H1 (cell line): ENCODE data around the gene FZD8. TPM values are rescaled to one million over a fixed set of nuclear protein-coding genes. Genes with fewer than 3 reads are reported as not detected.

Experiments
- CTCF ChIA-PET: fragments of 300-600 bp; sonication (Branson Sonifier 250); formaldehyde crosslinking; loops from one replicate; lab custom pipeline; 2021; ENCODE audit not compliant: partially characterized antibody; lab: Charles Lee
- POLR2A ChIA-PET: fragments of 300-600 bp; sonication (Branson Sonifier 250); formaldehyde crosslinking; loops from one replicate; lab custom pipeline; 2021; ENCODE audit warnings: inconsistent platforms; ENCODE audit not compliant: partially characterized antibody; lab: Charles Lee
- DNase-seq, 2 experiments: peaks; one replicate each; pipeline versions ENCODE4 v3.0.0 to v3.0.0-alpha.2; 2010 to 2022; ENCODE audit warnings: low spot score in 2 of 2, low read depth in 1 of 2, mixed read lengths in 1 of 2
- FAIRE-seq: peaks from 2 replicates; lab custom pipeline; 2011; peaks lifted over from hg19 to GRCh38; lab: Jason Lieb, UNC
- H2AFZ ChIP-seq: 2 replicates; pipeline ENCODE4 v1.8.1; 2012; ENCODE audit warnings: low read length, inconsistent platforms
- H2AK5ac ChIP-seq: 2 replicates; pipeline ENCODE4 v1.6.1; 2013; ENCODE audit warnings: low read depth, low read length
- H2BK120ac ChIP-seq: replicated peaks from 2 replicates; pipeline ENCODE3; 2013; ENCODE audit warnings: low read depth, low read length, inconsistent platforms
- H2BK12ac ChIP-seq: 2 replicates; pipeline ENCODE4 v1.6.1; 2013; ENCODE audit warnings: low read depth, low read length
- H2BK15ac ChIP-seq: 2 replicates; pipeline ENCODE4 v1.6.1; 2013; ENCODE audit warnings: low read length
- H2BK20ac ChIP-seq: 2 replicates; pipeline ENCODE4 v1.6.1; 2013; ENCODE audit warnings: low read length
- H2BK5ac ChIP-seq: 2 replicates; pipeline ENCODE4 v1.6.1; 2013; ENCODE audit warnings: low read depth, low read length
- H3K14ac ChIP-seq: 2 replicates; pipeline ENCODE4 v1.6.1; 2013; ENCODE audit warnings: inconsistent platforms; ENCODE audit not compliant: insufficient read length
- H3K18ac ChIP-seq: 2 replicates; pipeline ENCODE4 v1.6.1; 2013; ENCODE audit warnings: low read length; ENCODE audit errors: extremely low read depth
- H3K23ac ChIP-seq: 2 replicates; pipeline ENCODE4 v1.6.1; 2013; ENCODE audit warnings: inconsistent platforms; ENCODE audit not compliant: insufficient read length
- H3K23me2 ChIP-seq: 2 replicates; pipeline ENCODE4 v1.6.1; 2013; ENCODE audit warnings: low read depth, low read length
- H3K27ac ChIP-seq: 2 replicates; pipeline ENCODE4 v1.6.1; 2011; ENCODE audit warnings: low read depth, low read length, inconsistent platforms
- H3K27me3 ChIP-seq, 4 experiments: replicated peaks in 1 of 4; 1 replicate in 1 of 4; 2 replicates in 3 of 4; pipeline versions ENCODE4 v1.6.1 to v1.8.1; 2011 to 2013; ENCODE audit warnings: low read length in 3 of 4, mild to moderate bottlenecking in 3 of 4, inconsistent platforms in 2 of 4, mixed read lengths in 2 of 4, moderate library complexity in 1 of 4; ENCODE audit not compliant: control insufficient read depth in 3 of 4, insufficient read depth in 3 of 4; ENCODE audit errors: extremely low read depth in 1 of 4
- H3K36me3 ChIP-seq, 4 experiments: 2 replicates each; pipeline versions ENCODE4 v1.6.1 to v1.8.1; 2011 to 2013; ENCODE audit warnings: mild to moderate bottlenecking in 4 of 4, low read length in 3 of 4, moderate library complexity in 2 of 4, control low read depth in 1 of 4, inconsistent platforms in 1 of 4; ENCODE audit not compliant: insufficient read depth in 4 of 4, control insufficient read depth in 2 of 4
- H3K4ac ChIP-seq: replicated peaks from 2 replicates; pipeline ENCODE3; 2013; ENCODE audit warnings: low read length, low read depth, mixed read lengths, inconsistent platforms; ENCODE audit not compliant: insufficient read length
- H3K4me1 ChIP-seq, 4 experiments: replicated peaks in 1 of 4; 1 replicate in 1 of 4; 2 replicates in 3 of 4; pipeline versions ENCODE4 v1.6.1 to v1.8.1; 2011 to 2013; ENCODE audit warnings: low read length in 3 of 4, inconsistent platforms in 2 of 4, mixed read lengths in 1 of 4; ENCODE audit not compliant: insufficient read depth in 4 of 4, control insufficient read depth in 3 of 4
- H3K4me2 ChIP-seq, 2 experiments: 2 replicates each; pipeline versions ENCODE4 v1.6.1 to v1.8.1; 2011 to 2013; ENCODE audit warnings: low read depth in 2 of 2, low read length in 2 of 2, control low read depth in 1 of 2, inconsistent platforms in 1 of 2, mild to moderate bottlenecking in 1 of 2; ENCODE audit not compliant: insufficient read depth in 1 of 2
- H3K4me3 ChIP-seq, 4 experiments: fragments of 200-600, 300-600 bp in 1 of 4; sonication (generic), shearing (Covaris generic), sonication (Bioruptor Twin) in 1 of 4; 2 replicates each; pipeline versions ENCODE4 v1.5.1 to v1.8.1; 2011 to 2016; ENCODE audit warnings: low read length in 4 of 4, low read depth in 3 of 4, control low read depth in 2 of 4, inconsistent platforms in 2 of 4, mild to moderate bottlenecking in 2 of 4, mixed read lengths in 1 of 4, moderate library complexity in 1 of 4; ENCODE audit not compliant: insufficient read depth in 2 of 4; ENCODE audit errors: extremely low read depth in 1 of 4
- H3K56ac ChIP-seq: replicated peaks from 2 replicates; pipeline ENCODE3; 2013; ENCODE audit warnings: low read depth, mild to moderate bottlenecking, mixed read lengths, low read length, inconsistent platforms; ENCODE audit not compliant: insufficient read length
- H3K79me1 ChIP-seq: 2 replicates; pipeline ENCODE4 v1.6.1; 2013; ENCODE audit warnings: low read depth, low read length, control low read depth
- H3K79me2 ChIP-seq, 2 experiments: 2 replicates each; pipeline versions ENCODE4 v1.6.1 to v1.8.1; 2012 to 2013; ENCODE audit warnings: low read length in 2 of 2, mild to moderate bottlenecking in 2 of 2, inconsistent platforms in 1 of 2; ENCODE audit not compliant: insufficient read depth in 2 of 2, control insufficient read depth in 1 of 2
- H3K9ac ChIP-seq, 4 experiments: replicated peaks in 1 of 4; 1 replicate in 1 of 4; 2 replicates in 3 of 4; pipeline versions ENCODE4 v1.6.1 to v1.8.1; 2011 to 2013; ENCODE audit warnings: low read depth in 3 of 4, low read length in 3 of 4, control low read depth in 2 of 4, mild to moderate bottlenecking in 2 of 4, moderate library complexity in 2 of 4, inconsistent platforms in 1 of 4; ENCODE audit errors: extremely low read depth in 1 of 4
- H3K9me3 ChIP-seq, 2 experiments: 2 replicates each; pipeline versions ENCODE4 v1.6.1 to v1.8.1; 2012 to 2013; ENCODE audit warnings: mild to moderate bottlenecking in 2 of 2, moderate library complexity in 2 of 2, control low read depth in 1 of 2, inconsistent platforms in 1 of 2, low read depth in 1 of 2, low read length in 1 of 2, mixed read lengths in 1 of 2; ENCODE audit not compliant: insufficient read depth in 2 of 2
- H4K20me1 ChIP-seq, 2 experiments: replicated peaks in 1 of 2; 2 replicates each; pipeline versions ENCODE3 to v1.8.1; 2011 to 2013; ENCODE audit warnings: inconsistent platforms in 2 of 2, low read length in 2 of 2, mild to moderate bottlenecking in 1 of 2; ENCODE audit not compliant: insufficient read depth in 2 of 2, control insufficient read depth in 1 of 2
- H4K5ac ChIP-seq: 2 replicates; pipeline ENCODE4 v1.6.1; 2013; ENCODE audit warnings: low read length, low read depth, mixed read lengths, inconsistent platforms; ENCODE audit not compliant: insufficient read length
- H4K8ac ChIP-seq: 2 replicates; pipeline ENCODE4 v1.8.0; 2013; ENCODE audit warnings: mild to moderate bottlenecking, moderate library complexity, low read length, inconsistent platforms; ENCODE audit not compliant: insufficient read depth; ENCODE audit errors: extremely low read depth
- H4K91ac ChIP-seq: replicated peaks from 2 replicates; pipeline ENCODE3; 2013; ENCODE audit warnings: low read length, mixed read lengths, inconsistent platforms; ENCODE audit not compliant: insufficient read length
- BCL11A ChIP-seq, 2 experiments: IDR thresholded peaks; one replicate each; pipeline ENCODE4 v1.6.1; 2011; ENCODE audit warnings: low read depth in 2 of 2, low read length in 2 of 2, mild to moderate bottlenecking in 2 of 2
- CREB1 ChIP-seq: IDR thresholded peaks from 2 replicates; pipeline ENCODE4 v1.6.1; 2012; ENCODE audit warnings: inconsistent platforms
- EZH2 ChIP-seq: fragments of 200-600 bp; sonication (generic); IDR thresholded peaks from 2 replicates; pipeline ENCODE4 v1.7.1; 2012; ENCODE audit warnings: low read depth, mild to moderate bottlenecking, moderate library complexity, low read length, inconsistent platforms; ENCODE audit not compliant: severe bottlenecking
- JUND ChIP-seq: IDR thresholded peaks from 2 replicates; pipeline ENCODE4 v1.6.1; 2011; ENCODE audit warnings: mild to moderate bottlenecking, improper control_type of control experiment, low read length
- NRF1 ChIP-seq: IDR thresholded peaks from 2 replicates; pipeline ENCODE4 v1.6.1; 2011; ENCODE audit warnings: mild to moderate bottlenecking, low read depth, low read length, improper control_type of control experiment
- POU5F1 ChIP-seq: IDR thresholded peaks from 2 replicates; pipeline ENCODE4 v1.6.1; 2011; ENCODE audit warnings: low read depth, mild to moderate bottlenecking, low read length, moderate library complexity
- RBBP5 ChIP-seq: IDR thresholded peaks from 2 replicates; pipeline ENCODE4 v1.7.1; 2012; ENCODE audit warnings: low read depth, mild to moderate bottlenecking, inconsistent platforms, low read length, moderate library complexity, borderline replicate concordance
- SP1 ChIP-seq: IDR thresholded peaks from 2 replicates; pipeline ENCODE4 v1.6.1; 2011; ENCODE audit warnings: low read depth, low read length
- SP2 ChIP-seq: IDR thresholded peaks from 2 replicates; pipeline ENCODE4 v1.6.1; 2012; ENCODE audit warnings: mild to moderate bottlenecking, low read length, inconsistent platforms
- SP4 ChIP-seq: IDR thresholded peaks from 2 replicates; pipeline ENCODE4 v1.6.1; 2012; ENCODE audit warnings: low read length, inconsistent platforms
- SUZ12 ChIP-seq: fragments of 200-600 bp; sonication (generic); IDR thresholded peaks from 2 replicates; pipeline ENCODE4 v1.6.1; 2012; ENCODE audit warnings: mild to moderate bottlenecking, inconsistent platforms, low read length, moderate library complexity, mixed read lengths
- YY1 ChIP-seq: IDR thresholded peaks from 2 replicates; pipeline ENCODE4 v1.6.1; 2011; ENCODE audit warnings: low read depth, mild to moderate bottlenecking, low read length
- WGBS, 2 experiments: shearing (Covaris generic) in 1 of 2; methylation state at CpG; one replicate each; pipeline versions ENCODE4 v1.1.6 to v1.1.7; 2013 to 2015; ENCODE audit warnings: low lambda C conversion rate in 2 of 2, mixed read lengths in 2 of 2, inconsistent platforms in 1 of 2, low coverage in 1 of 2, missing lambda C conversion rate in 1 of 2; ENCODE audit not compliant: insufficient replicate concordance in 2 of 2, insufficient coverage in 1 of 2, insufficient read length in 1 of 2; ENCODE audit errors: extremely low coverage in 1 of 2, missing lambda C conversion rate in 1 of 2; 5-methylcytosine and 5-hydroxymethylcytosine counted together
- polyA plus RNA-seq, 7 experiments: library from polyadenylated mRNA; depleted of rRNA in 3 of 7; stranded (reverse) in 5 of 7; unstranded in 2 of 7; fragments of >200 nt in 5 of 7; fragments of 200-250 nt in 2 of 7; gene quantifications; 1 replicate in 5 of 7; 2 replicates in 1 of 7; 4 replicates in 1 of 7; pipeline versions ENCODE4 v1.2.1 to v1.2.3, GENCODE V29; 2011 to 2013; ENCODE audit warnings: missing spikeins in 2 of 7, mixed read lengths in 2 of 7
- total RNA-seq: library from RNA; stranded (reverse); fragmentation: NEBNext Ultra II Directional; extraction: Animal tissue kit (Norgen Biotek cat#: 25700); gene quantifications from 2 replicates; pipeline ENCODE4 v1.2.1, GENCODE V29; 2021

FZD8 gene
- total and polyA plus RNA-seq, 2 of the 8 experiments (the other 6 are each of a cell fraction or from before 2014, with no cell fraction given), result 4.8 to 7.1 TPM

- Histone ChIP-seq H3K9ac (no peak overlapping the region; a peak in 1 of 7 replicates), H2AK5ac (no peak overlapping the region), H4K91ac (peak overlapping the region; percentile 97), H3K4me1 (peaks cover 2 to 22% (median 12%) of the 10 kb centered on the region in 4 experiments), H2BK5ac (peak overlapping the region; percentile 77; the same call in 1 of the 2 replicates), H3K4me2 (peak overlapping the region; percentile 58 to 84), H3K4me3 (peak overlapping the region; percentile 45 to 69 (median 56)), H3K56ac (no peak overlapping the region), H3K79me2 (peaks cover 0 to 3% of the 10 kb centered on the region in 2 experiments; a peak in 1 of 4 replicates), H4K20me1 (peaks cover 3 to 8% of the 10 kb centered on the region in 2 experiments), H2AFZ (no peak overlapping the region), H2BK12ac (peak overlapping the region; percentile 98; the same call in 1 of the 2 replicates), H3K23ac (no peak overlapping the region), H3K14ac (no peak overlapping the region), H3K79me1 (no peaks in the 10 kb centered on the region), H3K27ac (no peak overlapping the region), H3K18ac (peak overlapping the region; percentile 96), H3K36me3 (no peaks in the 10 kb centered on the region), H4K8ac (peak overlapping the region; percentile 83; the same call in 1 of the 2 replicates), H3K23me2 (peaks cover 34% of the 10 kb centered on the region), H2BK15ac (peak overlapping the region; percentile 81; the same call in 1 of the 2 replicates), H2BK120ac (peak overlapping the region; percentile 41), H4K5ac (peak overlapping the region; percentile 12), H3K27me3 (peaks cover 3 to 7% (median 5%) of the 10 kb centered on the region in 4 experiments; a peak in 6 of 7 replicates), H3K4ac (peak overlapping the region; percentile 80), H3K9me3 (no peaks in the 10 kb centered on the region; a peak in 1 of 4 replicates), H2BK20ac (0 out of 2 replicates have a peak overlapping the region, but pooled peaks have one; percentile 80)
- FAIRE-seq (peak; percentile 70), DNase-seq (peak in 1 of 2 experiments; percentile 63)
- ChIA-PET CTCF (interaction anchor here (0.7 to 1.7 kb wide), 5 partner anchors 138 to 1086 kb away, joined by 3 to 8 read pairs (median 3); no protein-coding TSS in a partner anchor), POLR2A (interaction anchor here (0.8 to 1.2 kb wide), 2 partner anchors 277 to 1086 kb away, joined by 3 to 4 read pairs; no protein-coding TSS in a partner anchor)
- 2% methylated on average over 19 of the region's 57 CpGs; no CpG with 5 or more reads in 1 of the 2 experiments for WGBS, 2 experiments
- TF ChIP-seq POU5F1 (0 out of 2 replicates have a peak, but pooled peaks have one; percentile 46), JUND (peak; percentile 86), BCL11A (IDR thresholded peaks at IDR 0.05; ENCODE audit: low read depth in 2 of 2, low read length in 2 of 2) (no peak), CREB1 (no peak), SP4 (no peak), EZH2 (no peak), SUZ12 (no peak), RBBP5 (0 out of 2 replicates have a peak, but pooled peaks have one; percentile 16), SP1 (peak; percentile 55), SP2 (no peak), YY1 (0 out of 2 replicates have a peak, but pooled peaks have one; percentile 28), NRF1 (no peak)
Measured at GRCh38 chr10:35639021-35639727, 2.9 kb downstream of the FZD8 start.
